22Rv1 (cell line): ENCODE data around the gene KRTDAP.
"Not testable (repeated sequence)": the region's sequence is repeated elsewhere in the genome, so short reads cannot be mapped to it uniquely, and the experiment has no call there.

Experiments used
- ZFX ChIP-seq: fragments of 450-650 bp; IDR thresholded peaks from 2 replicates; pipeline ENCODE4 v1.6.1; 2017; ENCODE audit warnings: antibody characterized with exemption, borderline replicate concordance
- TF ChIP-seq, protein P1 (sequence below): fragments of 450-650 bp; IDR thresholded peaks from 2 replicates; pipeline ENCODE4 v1.5.1; 2017; ENCODE audit warnings: mild to moderate bottlenecking

DNA sequence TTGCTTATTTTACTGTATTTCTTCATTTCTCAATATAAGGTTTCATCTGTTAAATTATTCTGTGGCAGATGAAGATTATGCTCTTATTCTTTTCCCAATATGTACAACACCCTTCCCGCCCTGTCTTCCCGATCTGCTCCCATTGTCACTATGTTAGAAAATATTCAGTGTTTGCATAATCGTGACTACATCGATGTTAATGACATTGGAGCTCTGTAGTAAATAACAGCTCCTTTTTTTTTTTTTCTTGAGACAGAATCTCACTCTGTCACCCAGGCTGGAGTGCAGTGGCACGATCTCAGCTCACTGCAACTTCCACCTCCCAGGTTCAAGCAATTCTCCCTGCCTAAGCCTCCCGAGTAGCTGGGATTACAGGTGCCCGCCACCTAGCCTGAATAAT lies 27.3 kb downstream of the KRTDAP start:
- TF ChIP-seq, protein P1, sequence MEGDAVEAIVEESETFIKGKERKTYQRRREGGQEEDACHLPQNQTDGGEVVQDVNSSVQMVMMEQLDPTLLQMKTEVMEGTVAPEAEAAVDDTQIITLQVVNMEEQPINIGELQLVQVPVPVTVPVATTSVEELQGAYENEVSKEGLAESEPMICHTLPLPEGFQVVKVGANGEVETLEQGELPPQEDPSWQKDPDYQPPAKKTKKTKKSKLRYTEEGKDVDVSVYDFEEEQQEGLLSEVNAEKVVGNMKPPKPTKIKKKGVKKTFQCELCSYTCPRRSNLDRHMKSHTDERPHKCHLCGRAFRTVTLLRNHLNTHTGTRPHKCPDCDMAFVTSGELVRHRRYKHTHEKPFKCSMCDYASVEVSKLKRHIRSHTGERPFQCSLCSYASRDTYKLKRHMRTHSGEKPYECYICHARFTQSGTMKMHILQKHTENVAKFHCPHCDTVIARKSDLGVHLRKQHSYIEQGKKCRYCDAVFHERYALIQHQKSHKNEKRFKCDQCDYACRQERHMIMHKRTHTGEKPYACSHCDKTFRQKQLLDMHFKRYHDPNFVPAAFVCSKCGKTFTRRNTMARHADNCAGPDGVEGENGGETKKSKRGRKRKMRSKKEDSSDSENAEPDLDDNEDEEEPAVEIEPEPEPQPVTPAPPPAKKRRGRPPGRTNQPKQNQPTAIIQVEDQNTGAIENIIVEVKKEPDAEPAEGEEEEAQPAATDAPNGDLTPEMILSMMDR, result not testable (repeated sequence)
- not testable (repeated sequence) for TF ChIP-seq ZFX
